SKM-1 treated with dmso at 0.1 percent for 144 hours (cell line): ENCODE data around the gene RECK.
"Not testable (repeated sequence)": the region's sequence is repeated elsewhere in the genome, so short reads cannot be mapped to it uniquely, and the experiment has no call there.

ENCODE experiments used
- DNase-seq: peaks from one replicate; lab custom pipeline; 2025; ENCODE audit not compliant: unreplicated experiment; lab: John Stamatoyannopoulos, UW

Gene RECK

GRCh38 chr9:36063804-36064447 lies 27.2 kb downstream of the RECK start:
- DNase-seq: no peak

- DNase-seq: no peak
These were observed 27.8 kb downstream of the RECK start for GRCh38 chr9:36064448-36065037.

- no peak for DNase-seq
These were observed 37.3 kb downstream of the RECK start for GRCh38 chr9:36074055-36074454.

GRCh38 chr9:36074870-36075532 lies 38.3 kb downstream of the RECK start:
- no peak for DNase-seq

- DNase-seq: peak; percentile 80
These were observed 41.3 kb downstream of the RECK start for GRCh38 chr9:36078051-36078450.

- no peak for DNase-seq
These were observed 43.8 kb downstream of the RECK start for GRCh38 chr9:36080519-36080918.

GRCh38 chr9:36082931-36083330 lies 46.2 kb downstream of the RECK start:
- DNase-seq: no peak

- DNase-seq: no peak
These were observed 49.7 kb downstream of the RECK start for GRCh38 chr9:36086442-36086841.

- DNase-seq: not testable (repeated sequence)
These were observed 50.3 kb downstream of the RECK start for GRCh38 chr9:36087054-36087453.

- DNase-seq: no peak
These were observed 51.3 kb downstream of the RECK start for GRCh38 chr9:36088020-36088419.

- no peak for DNase-seq
These were observed 54.6 kb downstream of the RECK start for GRCh38 chr9:36091026-36091953.

GRCh38 chr9:36092014-36092413 lies 55.3 kb downstream of the RECK start:
- no peak for DNase-seq

GRCh38 chr9:36092509-36093215 lies 55.9 kb downstream of the RECK start:
- DNase-seq: peak; percentile 12

GRCh38 chr9:36093384-36093783 lies 56.7 kb downstream of the RECK start:
- DNase-seq: no peak

GRCh38 chr9:36099718-36100117 lies 63.0 kb downstream of the RECK start:
- no peak for DNase-seq

- no peak for DNase-seq
These were observed 63.8 kb downstream of the RECK start for GRCh38 chr9:36100532-36100931.

- DNase-seq: no peak
These were observed 65.4 kb downstream of the RECK start for GRCh38 chr9:36101916-36102741.

- DNase-seq: peak; percentile 86
These were observed 66.2 kb downstream of the RECK start for GRCh38 chr9:36102742-36103495.

- no peak for DNase-seq
These were observed 72.4 kb downstream of the RECK start for GRCh38 chr9:36109071-36109470.
